HepG2 (cell line): ENCODE data around the gene CCDC8. TPM values are rescaled to one million over a fixed set of nuclear protein-coding genes. Genes with fewer than 3 reads are reported as not detected.

Experiments used
- IKZF4 ChIP-seq: sonication (generic); formaldehyde crosslinking; IDR thresholded peaks from 2 replicates; pipeline ENCODE4 v1.5.1; 2020; ENCODE audit warnings: borderline replicate concordance, mild to moderate bottlenecking, low read depth, missing genetic modification reagents; ENCODE audit errors: not compliant biosample characterization
- JDP2 ChIP-seq: sonication (generic); formaldehyde crosslinking; IDR thresholded peaks from 2 replicates; pipeline ENCODE4 v1.8.1; 2022; ENCODE audit warnings: missing genetic modification reagents, borderline replicate concordance
- NCOA2 ChIP-seq: sonication (generic); formaldehyde crosslinking; IDR thresholded peaks from 2 replicates; pipeline ENCODE4 v1.8.0; 2022; ENCODE audit warnings: inconsistent platforms
- RBFOX2 ChIP-seq: fragments of 200-400 bp; formaldehyde crosslinking; IDR thresholded peaks from 2 replicates; pipeline ENCODE4 v1.6.1; 2017; ENCODE audit warnings: low read depth, mild to moderate bottlenecking, low read length
- ZFP41 ChIP-seq: sonication (generic); formaldehyde crosslinking; IDR thresholded peaks from 2 replicates; pipeline ENCODE4 v1.4.0; 2020; ENCODE audit warnings: mild to moderate bottlenecking, missing genetic modification reagents, borderline replicate concordance
- ZNF772 ChIP-seq: sonication (generic); formaldehyde crosslinking; IDR thresholded peaks from 2 replicates; pipeline ENCODE4 v1.5.0; 2020; ENCODE audit warnings: mild to moderate bottlenecking, missing genetic modification reagents
- ZSCAN20 ChIP-seq: sonication (generic); formaldehyde crosslinking; IDR thresholded peaks from 2 replicates; pipeline ENCODE4 v1.4.0; 2020; ENCODE audit warnings: missing genetic modification reagents, mild to moderate bottlenecking, borderline replicate concordance
- ZSCAN31 ChIP-seq: sonication (generic); formaldehyde crosslinking; IDR thresholded peaks from 2 replicates; pipeline ENCODE4 v1.5.0; 2020; ENCODE audit warnings: low read depth, mild to moderate bottlenecking, missing genetic modification reagents
- polyA plus RNA-seq, 8 experiments: library from polyadenylated mRNA; depleted of rRNA in 3 of 8; stranded (reverse) in 7 of 8; unstranded in 1 of 8; fragments of >200 nt; fragmentation: Illumina TruSeq in 4 of 8; extraction: Trizol in 4 of 8; gene quantifications; 2 replicates each; pipeline versions ENCODE4 v1.2.1 to v1.2.3, GENCODE V29; 2011 to 2016; ENCODE audit warnings: low read depth in 4 of 8, missing spikeins in 1 of 8, mixed read lengths in 1 of 8; ENCODE audit not compliant: insufficient read depth in 1 of 8
- total RNA-seq, 5 experiments: library from RNA; depleted of rRNA; stranded (reverse); fragments of >200 nt; fragmentation: Illumina TruSeq; extraction: Trizol; gene quantifications; 2 replicates each; pipeline ENCODE4 v1.2.3, GENCODE V29; 2016; ENCODE audit warnings: low read depth in 1 of 5
- TF ChIP-seq, protein P1 (sequence below): sonication (generic); formaldehyde crosslinking; IDR thresholded peaks from 2 replicates; pipeline ENCODE4 v1.4.0; 2020; ENCODE audit warnings: missing genetic modification reagents
- TF ChIP-seq, protein P2 (sequence below): sonication (generic); formaldehyde crosslinking; IDR thresholded peaks from 2 replicates; pipeline ENCODE4 v1.4.0; 2020; ENCODE audit warnings: missing genetic modification reagents
- TF ChIP-seq, protein P3 (sequence below): IDR thresholded peaks from 2 replicates; pipeline ENCODE4 v1.6.1; 2012; ENCODE audit warnings: inconsistent platforms
- TF ChIP-seq, protein P4 (sequence below): sonication (generic); formaldehyde crosslinking; conservative IDR thresholded peaks from 2 replicates; pipeline ENCODE4 v1.4.0; 2020; ENCODE audit warnings: missing genetic modification reagents
- TF ChIP-seq, protein P5 (sequence below): sonication (generic); formaldehyde crosslinking; IDR thresholded peaks from 2 replicates; pipeline ENCODE4 v1.4.0; 2020; ENCODE audit warnings: missing genetic modification reagents
- TF ChIP-seq, protein P6 (sequence below): sonication (generic); formaldehyde crosslinking; IDR thresholded peaks from 2 replicates; pipeline ENCODE4 v1.4.0; 2020; ENCODE audit warnings: mild to moderate bottlenecking, missing genetic modification reagents

CCDC8 gene
- total and polyA plus RNA-seq, 2 of the 13 experiments (the other 11 are each of a cell fraction or from before 2014, with no cell fraction given), result 0.04 TPM; not detected in 1

DNA sequence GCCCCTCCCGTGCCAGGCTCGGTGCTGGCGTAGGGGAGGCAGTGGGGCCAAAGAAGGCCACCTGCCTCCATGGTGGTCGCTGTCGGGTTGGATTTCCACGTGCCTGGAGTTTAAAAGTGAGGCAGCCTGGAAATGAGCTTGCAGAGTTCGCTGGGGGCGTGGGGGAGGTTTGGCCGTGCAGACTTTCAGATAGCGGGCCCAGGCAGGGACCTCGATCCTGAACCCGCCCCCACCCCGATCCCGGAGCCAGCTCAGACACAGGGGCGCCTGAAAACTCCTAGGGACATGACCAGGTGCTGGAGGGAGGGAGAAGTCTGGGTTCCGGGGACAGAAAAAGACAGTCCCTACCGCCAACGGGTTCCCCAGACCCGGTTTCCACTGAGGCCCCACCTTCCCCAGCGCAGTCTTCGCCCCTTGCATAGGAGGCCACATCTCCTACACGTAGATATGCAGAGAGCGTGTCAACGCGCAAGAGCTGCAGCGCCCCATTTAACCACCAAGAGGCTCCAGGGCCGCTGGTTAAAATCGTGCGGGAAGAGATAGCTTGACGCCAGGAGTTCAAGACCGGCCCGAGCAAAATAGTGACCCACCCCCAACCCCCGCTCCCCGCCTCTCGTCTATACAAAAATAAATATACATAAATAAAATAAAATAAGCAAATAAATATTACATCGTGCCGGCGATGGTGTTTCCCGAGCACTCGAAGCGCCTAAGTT is 8.5 kb downstream of the CCDC8 start (continued):
- TF ChIP-seq, protein P1, sequence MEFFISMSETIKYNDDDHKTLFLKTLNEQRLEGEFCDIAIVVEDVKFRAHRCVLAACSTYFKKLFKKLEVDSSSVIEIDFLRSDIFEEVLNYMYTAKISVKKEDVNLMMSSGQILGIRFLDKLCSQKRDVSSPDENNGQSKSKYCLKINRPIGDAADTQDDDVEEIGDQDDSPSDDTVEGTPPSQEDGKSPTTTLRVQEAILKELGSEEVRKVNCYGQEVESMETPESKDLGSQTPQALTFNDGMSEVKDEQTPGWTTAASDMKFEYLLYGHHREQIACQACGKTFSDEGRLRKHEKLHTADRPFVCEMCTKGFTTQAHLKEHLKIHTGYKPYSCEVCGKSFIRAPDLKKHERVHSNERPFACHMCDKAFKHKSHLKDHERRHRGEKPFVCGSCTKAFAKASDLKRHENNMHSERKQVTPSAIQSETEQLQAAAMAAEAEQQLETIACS (CRISPR knock-in tag), result no peak
- TF ChIP-seq, protein P2, sequence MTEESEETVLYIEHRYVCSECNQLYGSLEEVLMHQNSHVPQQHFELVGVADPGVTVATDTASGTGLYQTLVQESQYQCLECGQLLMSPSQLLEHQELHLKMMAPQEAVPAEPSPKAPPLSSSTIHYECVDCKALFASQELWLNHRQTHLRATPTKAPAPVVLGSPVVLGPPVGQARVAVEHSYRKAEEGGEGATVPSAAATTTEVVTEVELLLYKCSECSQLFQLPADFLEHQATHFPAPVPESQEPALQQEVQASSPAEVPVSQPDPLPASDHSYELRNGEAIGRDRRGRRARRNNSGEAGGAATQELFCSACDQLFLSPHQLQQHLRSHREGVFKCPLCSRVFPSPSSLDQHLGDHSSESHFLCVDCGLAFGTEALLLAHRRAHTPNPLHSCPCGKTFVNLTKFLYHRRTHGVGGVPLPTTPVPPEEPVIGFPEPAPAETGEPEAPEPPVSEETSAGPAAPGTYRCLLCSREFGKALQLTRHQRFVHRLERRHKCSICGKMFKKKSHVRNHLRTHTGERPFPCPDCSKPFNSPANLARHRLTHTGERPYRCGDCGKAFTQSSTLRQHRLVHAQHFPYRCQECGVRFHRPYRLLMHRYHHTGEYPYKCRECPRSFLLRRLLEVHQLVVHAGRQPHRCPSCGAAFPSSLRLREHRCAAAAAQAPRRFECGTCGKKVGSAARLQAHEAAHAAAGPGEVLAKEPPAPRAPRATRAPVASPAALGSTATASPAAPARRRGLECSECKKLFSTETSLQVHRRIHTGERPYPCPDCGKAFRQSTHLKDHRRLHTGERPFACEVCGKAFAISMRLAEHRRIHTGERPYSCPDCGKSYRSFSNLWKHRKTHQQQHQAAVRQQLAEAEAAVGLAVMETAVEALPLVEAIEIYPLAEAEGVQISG (CRISPR knock-in tag), result peak; percentile 60; the same call in 1 of the 2 replicates
- TF ChIP-seq, protein P3, sequence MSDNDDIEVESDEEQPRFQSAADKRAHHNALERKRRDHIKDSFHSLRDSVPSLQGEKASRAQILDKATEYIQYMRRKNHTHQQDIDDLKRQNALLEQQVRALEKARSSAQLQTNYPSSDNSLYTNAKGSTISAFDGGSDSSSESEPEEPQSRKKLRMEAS, result peak; percentile 78
- TF ChIP-seq, protein P4, sequence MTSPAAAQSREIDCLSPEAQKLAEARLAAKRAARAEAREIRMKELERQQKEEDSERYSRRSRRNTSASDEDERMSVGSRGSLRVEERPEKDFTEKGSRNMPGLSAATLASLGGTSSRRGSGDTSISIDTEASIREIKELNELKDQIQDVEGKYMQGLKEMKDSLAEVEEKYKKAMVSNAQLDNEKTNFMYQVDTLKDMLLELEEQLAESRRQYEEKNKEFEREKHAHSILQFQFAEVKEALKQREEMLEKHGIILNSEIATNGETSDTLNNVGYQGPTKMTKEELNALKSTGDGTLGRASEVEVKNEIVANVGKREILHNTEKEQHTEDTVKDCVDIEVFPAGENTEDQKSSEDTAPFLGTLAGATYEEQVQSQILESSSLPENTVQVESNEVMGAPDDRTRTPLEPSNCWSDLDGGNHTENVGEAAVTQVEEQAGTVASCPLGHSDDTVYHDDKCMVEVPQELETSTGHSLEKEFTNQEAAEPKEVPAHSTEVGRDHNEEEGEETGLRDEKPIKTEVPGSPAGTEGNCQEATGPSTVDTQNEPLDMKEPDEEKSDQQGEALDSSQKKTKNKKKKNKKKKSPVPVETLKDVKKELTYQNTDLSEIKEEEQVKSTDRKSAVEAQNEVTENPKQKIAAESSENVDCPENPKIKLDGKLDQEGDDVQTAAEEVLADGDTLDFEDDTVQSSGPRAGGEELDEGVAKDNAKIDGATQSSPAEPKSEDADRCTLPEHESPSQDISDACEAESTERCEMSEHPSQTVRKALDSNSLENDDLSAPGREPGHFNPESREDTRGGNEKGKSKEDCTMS (CRISPR knock-in tag), result no peak
- no peak for TF ChIP-seq IKZF4 (CRISPR knock-in tag)
- no peak for TF ChIP-seq JDP2 (CRISPR knock-in tag)
- peak; percentile 62 for TF ChIP-seq RBFOX2
- TF ChIP-seq, protein P5, sequence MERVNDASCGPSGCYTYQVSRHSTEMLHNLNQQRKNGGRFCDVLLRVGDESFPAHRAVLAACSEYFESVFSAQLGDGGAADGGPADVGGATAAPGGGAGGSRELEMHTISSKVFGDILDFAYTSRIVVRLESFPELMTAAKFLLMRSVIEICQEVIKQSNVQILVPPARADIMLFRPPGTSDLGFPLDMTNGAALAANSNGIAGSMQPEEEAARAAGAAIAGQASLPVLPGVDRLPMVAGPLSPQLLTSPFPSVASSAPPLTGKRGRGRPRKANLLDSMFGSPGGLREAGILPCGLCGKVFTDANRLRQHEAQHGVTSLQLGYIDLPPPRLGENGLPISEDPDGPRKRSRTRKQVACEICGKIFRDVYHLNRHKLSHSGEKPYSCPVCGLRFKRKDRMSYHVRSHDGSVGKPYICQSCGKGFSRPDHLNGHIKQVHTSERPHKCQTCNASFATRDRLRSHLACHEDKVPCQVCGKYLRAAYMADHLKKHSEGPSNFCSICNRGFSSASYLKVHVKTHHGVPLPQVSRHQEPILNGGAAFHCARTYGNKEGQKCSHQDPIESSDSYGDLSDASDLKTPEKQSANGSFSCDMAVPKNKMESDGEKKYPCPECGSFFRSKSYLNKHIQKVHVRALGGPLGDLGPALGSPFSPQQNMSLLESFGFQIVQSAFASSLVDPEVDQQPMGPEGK, result peak; percentile 90
- 0 out of 2 replicates have a peak, but pooled peaks have one; percentile 7 for TF ChIP-seq ZSCAN20 (CRISPR knock-in tag)
- TF ChIP-seq ZSCAN31, result no peak
- no peak for TF ChIP-seq NCOA2 (CRISPR knock-in tag)
- TF ChIP-seq, protein P6, sequence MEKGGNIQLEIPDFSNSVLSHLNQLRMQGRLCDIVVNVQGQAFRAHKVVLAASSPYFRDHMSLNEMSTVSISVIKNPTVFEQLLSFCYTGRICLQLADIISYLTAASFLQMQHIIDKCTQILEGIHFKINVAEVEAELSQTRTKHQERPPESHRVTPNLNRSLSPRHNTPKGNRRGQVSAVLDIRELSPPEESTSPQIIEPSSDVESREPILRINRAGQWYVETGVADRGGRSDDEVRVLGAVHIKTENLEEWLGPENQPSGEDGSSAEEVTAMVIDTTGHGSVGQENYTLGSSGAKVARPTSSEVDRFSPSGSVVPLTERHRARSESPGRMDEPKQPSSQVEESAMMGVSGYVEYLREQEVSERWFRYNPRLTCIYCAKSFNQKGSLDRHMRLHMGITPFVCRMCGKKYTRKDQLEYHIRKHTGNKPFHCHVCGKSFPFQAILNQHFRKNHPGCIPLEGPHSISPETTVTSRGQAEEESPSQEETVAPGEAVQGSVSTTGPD (CRISPR knock-in tag), result 0 out of 2 replicates have a peak, but pooled peaks have one; percentile 71
- no peak for TF ChIP-seq ZFP41
- TF ChIP-seq ZNF772, result no peak; the same call in 1 of the 2 replicates
